Measurements from ENCODE around the gene TFPI.

GRCh38 chr2:187466129-187466792 is 88.0 kb downstream of the TFPI start:
- TF ChIP-seq EP300 (IDR thresholded peaks at IDR 0.05): no peak
- TF ChIP-seq, protein P1, sequence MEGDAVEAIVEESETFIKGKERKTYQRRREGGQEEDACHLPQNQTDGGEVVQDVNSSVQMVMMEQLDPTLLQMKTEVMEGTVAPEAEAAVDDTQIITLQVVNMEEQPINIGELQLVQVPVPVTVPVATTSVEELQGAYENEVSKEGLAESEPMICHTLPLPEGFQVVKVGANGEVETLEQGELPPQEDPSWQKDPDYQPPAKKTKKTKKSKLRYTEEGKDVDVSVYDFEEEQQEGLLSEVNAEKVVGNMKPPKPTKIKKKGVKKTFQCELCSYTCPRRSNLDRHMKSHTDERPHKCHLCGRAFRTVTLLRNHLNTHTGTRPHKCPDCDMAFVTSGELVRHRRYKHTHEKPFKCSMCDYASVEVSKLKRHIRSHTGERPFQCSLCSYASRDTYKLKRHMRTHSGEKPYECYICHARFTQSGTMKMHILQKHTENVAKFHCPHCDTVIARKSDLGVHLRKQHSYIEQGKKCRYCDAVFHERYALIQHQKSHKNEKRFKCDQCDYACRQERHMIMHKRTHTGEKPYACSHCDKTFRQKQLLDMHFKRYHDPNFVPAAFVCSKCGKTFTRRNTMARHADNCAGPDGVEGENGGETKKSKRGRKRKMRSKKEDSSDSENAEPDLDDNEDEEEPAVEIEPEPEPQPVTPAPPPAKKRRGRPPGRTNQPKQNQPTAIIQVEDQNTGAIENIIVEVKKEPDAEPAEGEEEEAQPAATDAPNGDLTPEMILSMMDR (IDR thresholded peaks at IDR 0.05): no peak

Measured in tibial nerve (tissue), 4 donors.